Mucosa of descending colon (tissue), 3 donors: ENCODE results near the gene STAT6. TPM values are rescaled to one million over a fixed set of nuclear protein-coding genes. Genes with fewer than 3 reads are reported as not detected.
A peak's percentile ranks its signal among the peaks of the same experiment; 100 is the strongest.

ENCODE experiments used
- ATAC-seq: fragments of 200-7000 bp; cut with Tn5 transposase; one replicate; pipeline ENCODE4 v1.9.1; 2020; ENCODE audit warnings: mild to moderate bottlenecking, moderate library complexity
- DNase-seq, 3 donors: peaks; one replicate each; pipeline ENCODE4 v3.0.0-alpha.2; 2020
- H3K36me3 ChIP-seq: fragments of 200-600 bp; one replicate; pipeline ENCODE4 v1.8.0; 2021; ENCODE audit warnings: low read depth, mild to moderate bottlenecking
- H3K4me1 ChIP-seq: fragments of 200-600 bp; one replicate; pipeline ENCODE4 v1.8.0; 2021; ENCODE audit warnings: low read depth, mild to moderate bottlenecking
- H3K4me3 ChIP-seq: fragments of 200-600 bp; one replicate; pipeline ENCODE4 v1.8.0; 2021; ENCODE audit warnings: mild to moderate bottlenecking
- H3K9me3 ChIP-seq: fragments of 200-600 bp; one replicate; pipeline ENCODE4 v1.8.0; 2021; ENCODE audit warnings: mild to moderate bottlenecking
- CTCF ChIP-seq: fragments of 200-600 bp; IDR thresholded peaks from one replicate; pipeline ENCODE4 v1.8.0; 2022; ENCODE audit warnings: antibody characterized with exemption, mild to moderate bottlenecking
- intact Hi-C, 2 donors: fragments of 100-400 bp; cut with DNase I in 1 of 2; cut with micrococcal nuclease in 1 of 2; formaldehyde crosslinking; loops; one replicate each; pipeline versions ENCODE4 v1.11.0 to v1.11.1; 2022; cut with DNase I, micrococcal nuclease
- total RNA-seq, 3 donors: library from RNA; stranded (reverse); fragmentation: NEBNext Ultra II Directional in 2 of 3; extraction: Animal tissue kit (Norgen Biotek cat#: 25700) in 2 of 3; gene quantifications; one replicate each; pipeline versions ENCODE4 v1.2.1 to v1.2.4, GENCODE V29; 2021 to 2023
- donor health status: DM: no; HTN: no; CAD: no; lungs with moderate emphysema.
- donor health status: DM: no; HTN: no; CAD: no.
- donor health status: DM: no; HTN: yes; CAD: no.

Gene STAT6
- total RNA-seq, 3 donors from 2014 or later = 219 to 286 (median 281) TPM

GRCh38 chr12:57131896-57132744 lies 21.0 kb upstream of the STAT6 start:
- H3K9me3 ChIP-seq = no peaks in the 10 kb centered on the region
- no peak for DNase-seq
- no peak for ATAC-seq
- no peaks in the 10 kb centered on the region for H3K36me3 ChIP-seq
- intact Hi-C loops = no loop called here
- H3K4me1 ChIP-seq = peaks cover 10% of the 10 kb centered on the region
- TF ChIP-seq CTCF = no peak
- no peak overlapping the region for H3K4me3 ChIP-seq

GRCh38 chr12:57130941-57131340 lies 19.8 kb upstream of the STAT6 start:
- ATAC-seq (no peak), DNase-seq (no peak)
- TF ChIP-seq CTCF = no peak
- H3K4me3 ChIP-seq = no peak overlapping the region
- no peaks in the 10 kb centered on the region for H3K36me3 ChIP-seq
- H3K4me1 ChIP-seq = peaks cover 17% of the 10 kb centered on the region
- intact Hi-C loops = no loop called here
- no peaks in the 10 kb centered on the region for H3K9me3 ChIP-seq

GRCh38 chr12:57129889-57130288 lies 18.7 kb upstream of the STAT6 start:
- Histone ChIP-seq H3K36me3 (no peaks in the 10 kb centered on the region), H3K4me3 (no peak overlapping the region), H3K4me1 (peaks cover 17% of the 10 kb centered on the region), H3K9me3 (no peaks in the 10 kb centered on the region)
- intact Hi-C loops = no loop called here
- DNase-seq = no peak
- no peak for ATAC-seq
- no peak for TF ChIP-seq CTCF

GRCh38 chr12:57129321-57129842 lies 18.2 kb upstream of the STAT6 start:
- Histone ChIP-seq H3K4me1 (peaks cover 17% of the 10 kb centered on the region), H3K4me3 (peak overlapping the region; percentile 63), H3K36me3 (no peaks in the 10 kb centered on the region), H3K9me3 (no peaks in the 10 kb centered on the region)
- DNase-seq (no peak), ATAC-seq (no peak)
- no peak for TF ChIP-seq CTCF
- intact Hi-C loops = no loop called here

GRCh38 chr12:57128519-57129247 lies 17.5 kb upstream of the STAT6 start:
- no peak for TF ChIP-seq CTCF
- no peaks in the 10 kb centered on the region for H3K36me3 ChIP-seq
- ATAC-seq (no peak), DNase-seq (peak in 2 of 3 donors; percentile 47 to 61)
- H3K4me1 ChIP-seq = peaks cover 12% of the 10 kb centered on the region
- no peaks in the 10 kb centered on the region for H3K9me3 ChIP-seq
- H3K4me3 ChIP-seq = peak overlapping the region; percentile 63
- intact Hi-C loops = no loop called here
